Measurements from ENCODE around the gene ENTHD1.
"Not testable (repeated sequence)": the region's sequence is repeated elsewhere in the genome, so short reads cannot be mapped to it uniquely, and the experiment has no call there.

Gene ENTHD1

DNA sequence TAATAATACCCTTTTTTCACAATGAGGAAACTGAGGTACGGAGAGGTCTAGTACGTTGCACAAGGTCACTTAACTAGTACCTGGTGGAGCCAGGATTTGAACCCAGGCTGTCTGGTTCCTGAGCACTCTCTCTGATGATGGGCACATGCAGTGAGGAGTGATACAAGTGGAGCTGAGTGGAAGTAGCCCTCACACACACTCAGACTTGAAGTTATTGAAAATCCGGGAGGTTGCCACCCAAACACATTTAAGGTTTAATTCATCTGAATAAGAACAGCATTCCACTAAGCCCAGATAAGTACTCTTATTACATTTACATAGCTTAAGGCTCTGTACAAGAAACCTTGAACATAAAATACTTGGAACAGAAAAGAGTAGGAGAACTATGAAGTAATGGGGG, 12.1 kb upstream of the ENTHD1 start:
- in situ Hi-C loops (cut with MboI; ENCODE audit: low pct_unique_long_range_greater_than_20kb, low sequenced_read_pairs, unreplicated experiment): no loop called here
- DNase-seq (ENCODE audit: low spot score): no peak
- TF ChIP-seq, protein P1, sequence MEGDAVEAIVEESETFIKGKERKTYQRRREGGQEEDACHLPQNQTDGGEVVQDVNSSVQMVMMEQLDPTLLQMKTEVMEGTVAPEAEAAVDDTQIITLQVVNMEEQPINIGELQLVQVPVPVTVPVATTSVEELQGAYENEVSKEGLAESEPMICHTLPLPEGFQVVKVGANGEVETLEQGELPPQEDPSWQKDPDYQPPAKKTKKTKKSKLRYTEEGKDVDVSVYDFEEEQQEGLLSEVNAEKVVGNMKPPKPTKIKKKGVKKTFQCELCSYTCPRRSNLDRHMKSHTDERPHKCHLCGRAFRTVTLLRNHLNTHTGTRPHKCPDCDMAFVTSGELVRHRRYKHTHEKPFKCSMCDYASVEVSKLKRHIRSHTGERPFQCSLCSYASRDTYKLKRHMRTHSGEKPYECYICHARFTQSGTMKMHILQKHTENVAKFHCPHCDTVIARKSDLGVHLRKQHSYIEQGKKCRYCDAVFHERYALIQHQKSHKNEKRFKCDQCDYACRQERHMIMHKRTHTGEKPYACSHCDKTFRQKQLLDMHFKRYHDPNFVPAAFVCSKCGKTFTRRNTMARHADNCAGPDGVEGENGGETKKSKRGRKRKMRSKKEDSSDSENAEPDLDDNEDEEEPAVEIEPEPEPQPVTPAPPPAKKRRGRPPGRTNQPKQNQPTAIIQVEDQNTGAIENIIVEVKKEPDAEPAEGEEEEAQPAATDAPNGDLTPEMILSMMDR (IDR thresholded peaks at IDR 0.05; ENCODE audit: extremely low read depth, insufficient read depth, missing control alignments): no peak

DNA sequence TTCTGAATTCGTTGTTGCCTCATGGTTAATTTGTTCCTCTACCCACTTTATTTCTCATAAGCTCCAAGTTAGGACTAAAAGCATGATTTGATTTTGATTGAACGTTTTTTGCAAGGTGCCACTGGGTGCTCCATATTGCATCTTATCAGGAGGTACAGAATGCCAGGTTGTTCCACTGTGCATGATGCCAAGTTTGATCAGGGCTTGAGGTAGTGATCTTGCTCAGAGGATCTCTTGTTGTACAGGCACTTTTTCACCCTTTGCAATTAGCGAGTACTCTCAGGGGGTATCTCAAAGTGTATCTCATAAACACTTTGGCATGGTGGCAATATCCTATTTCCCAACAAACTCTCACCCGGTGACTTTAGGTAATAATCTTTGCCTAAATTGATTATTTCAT, 11.3 kb upstream of the ENTHD1 start:
- TF ChIP-seq, protein P1 (IDR thresholded peaks at IDR 0.05; ENCODE audit: extremely low read depth, insufficient read depth, missing control alignments): no peak
- in situ Hi-C loops (cut with MboI; ENCODE audit: low pct_unique_long_range_greater_than_20kb, low sequenced_read_pairs, unreplicated experiment): no loop called here
- DNase-seq (ENCODE audit: low spot score): no peak

- in situ Hi-C loops (cut with MboI; ENCODE audit: low pct_unique_long_range_greater_than_20kb, low sequenced_read_pairs, unreplicated experiment): not testable (repeated sequence)
Measured at GRCh38 chr22:39904024-39904423, 10.5 kb upstream of the ENTHD1 start.

GRCh38 chr22:39901565-39902146, 8.1 kb upstream of the ENTHD1 start:
- no peak for DNase-seq (ENCODE audit: low spot score)
- in situ Hi-C loops (cut with MboI; ENCODE audit: low pct_unique_long_range_greater_than_20kb, low sequenced_read_pairs, unreplicated experiment): no loop called here

More at GRCh38 chr22:39904024-39904423, 10.5 kb upstream of the ENTHD1 start:
- DNase-seq (ENCODE audit: low spot score): not testable (repeated sequence)

GRCh38 chr22:39900306-39901227, 7.0 kb upstream of the ENTHD1 start, which contains the start of gene GRAP2:
GRAP2 (plus strand) TSS chr22:39901084; CDS start chr22:39947107, 46,023 bp downstream.
- TF ChIP-seq, protein P1 (IDR thresholded peaks at IDR 0.05; ENCODE audit: extremely low read depth, insufficient read depth, missing control alignments): no peak
- in situ Hi-C loops (cut with MboI; ENCODE audit: low pct_unique_long_range_greater_than_20kb, low sequenced_read_pairs, unreplicated experiment): no loop called here
- DNase-seq (ENCODE audit: low spot score): peak; percentile 48

More at GRCh38 chr22:39901565-39902146, 8.1 kb upstream of the ENTHD1 start:
- TF ChIP-seq, protein P1 (IDR thresholded peaks at IDR 0.05; ENCODE audit: extremely low read depth, insufficient read depth, missing control alignments): no peak

DNA sequence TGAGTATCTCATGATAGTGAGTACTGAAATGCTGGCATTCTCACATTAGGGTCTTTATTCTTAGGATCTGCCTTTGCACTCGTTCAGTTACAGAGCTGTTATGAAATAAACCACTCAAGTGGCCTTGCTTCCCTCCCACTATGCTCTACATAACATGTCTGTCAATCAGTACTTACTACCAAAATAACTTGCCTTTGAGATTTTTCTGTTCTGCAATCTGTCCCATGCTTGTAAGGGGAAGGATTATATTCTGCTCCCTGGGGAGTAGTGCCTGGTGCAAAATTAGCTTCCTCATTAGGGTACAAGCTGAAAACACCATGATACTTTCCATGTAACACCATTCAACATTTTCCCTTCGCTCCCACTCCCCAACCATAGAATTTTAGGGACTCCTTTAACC, 5.4 kb upstream of the ENTHD1 start:
- TF ChIP-seq, protein P1 (IDR thresholded peaks at IDR 0.05; ENCODE audit: extremely low read depth, insufficient read depth, missing control alignments): no peak
- in situ Hi-C loops (cut with MboI; ENCODE audit: low pct_unique_long_range_greater_than_20kb, low sequenced_read_pairs, unreplicated experiment): no loop called here
- DNase-seq (ENCODE audit: low spot score): peak; percentile 59

DNA sequence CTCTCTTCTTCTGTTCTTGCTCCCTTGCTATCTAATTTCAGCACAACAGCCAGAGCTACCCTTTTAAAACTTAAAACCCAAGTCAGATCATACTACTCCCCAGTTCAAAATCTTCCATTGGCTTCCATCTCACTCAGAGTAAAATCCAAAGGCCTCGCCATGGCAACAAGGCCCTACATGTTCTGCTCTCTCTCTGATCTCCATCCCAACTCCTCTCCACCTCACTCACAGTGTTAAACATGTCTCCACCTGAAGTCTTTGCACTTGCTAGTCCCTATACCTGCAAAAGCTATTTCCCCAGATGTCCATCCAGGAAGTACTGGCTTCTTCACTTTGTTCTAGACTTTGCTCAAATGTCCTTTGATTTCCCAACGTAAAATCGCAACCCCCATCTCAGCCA, 4.3 kb upstream of the ENTHD1 start:
- no peak for DNase-seq (ENCODE audit: low spot score)
- TF ChIP-seq, protein P1 (IDR thresholded peaks at IDR 0.05; ENCODE audit: extremely low read depth, insufficient read depth, missing control alignments): no peak
- in situ Hi-C loops (cut with MboI; ENCODE audit: low pct_unique_long_range_greater_than_20kb, low sequenced_read_pairs, unreplicated experiment): no loop called here
